ENCODE measurements around the gene CLDN11. TPM values are rescaled to one million over a fixed set of nuclear protein-coding genes. Genes with fewer than 3 reads are reported as not detected.

CLDN11 gene
- total RNA-seq, 1 donor from 2014 or later: 11.7 TPM

GRCh38 chr3:170387950-170388349 lies 30.7 kb upstream of the CLDN11 start:
- H3K4me3 ChIP-seq: no peak overlapping the region
- TF ChIP-seq CTCF (IDR thresholded peaks at IDR 0.05): no peak
- intact Hi-C loops (cut with DNase I): no loop called here
- no peak overlapping the region for H3K27ac ChIP-seq
- ATAC-seq (no peak), DNase-seq (no peak)
- H3K9me3 ChIP-seq: no peaks in the 10 kb centered on the region
- peaks cover 74% of the 10 kb centered on the region for H3K36me3 ChIP-seq
- peaks cover 8% of the 10 kb centered on the region for H3K4me1 ChIP-seq
- no peaks in the 10 kb centered on the region for H3K27me3 ChIP-seq

- intact Hi-C loops (cut with DNase I): no loop called here
- no peak overlapping the region for H3K27ac ChIP-seq
- no peak for ATAC-seq
- H3K27me3 ChIP-seq: no peaks in the 10 kb centered on the region
- H3K4me1 ChIP-seq: no peaks in the 10 kb centered on the region
- no peak for TF ChIP-seq CTCF (IDR thresholded peaks at IDR 0.05)
- DNase-seq: no peak
- H3K4me3 ChIP-seq: no peak overlapping the region
- no peaks in the 10 kb centered on the region for H3K9me3 ChIP-seq
- H3K36me3 ChIP-seq: peaks cover 57% of the 10 kb centered on the region
Measured at GRCh38 chr3:170391108-170391507, 27.6 kb upstream of the CLDN11 start.

- intact Hi-C loops (cut with DNase I): no loop called here
- H3K9me3 ChIP-seq: no peaks in the 10 kb centered on the region
- no peak for TF ChIP-seq CTCF (IDR thresholded peaks at IDR 0.05)
- H3K36me3 ChIP-seq: peaks cover 16% of the 10 kb centered on the region
- no peak for DNase-seq
- H3K4me1 ChIP-seq: no peaks in the 10 kb centered on the region
- no peak overlapping the region for H3K27ac ChIP-seq
- ATAC-seq: no peak
- no peak overlapping the region for H3K4me3 ChIP-seq
- H3K27me3 ChIP-seq: no peaks in the 10 kb centered on the region
Measured at GRCh38 chr3:170397685-170398084, 21.0 kb upstream of the CLDN11 start.

- no peaks in the 10 kb centered on the region for H3K9me3 ChIP-seq
- no peak overlapping the region for H3K4me3 ChIP-seq
- no peak for ATAC-seq
- no peaks in the 10 kb centered on the region for H3K36me3 ChIP-seq
- no peaks in the 10 kb centered on the region for H3K4me1 ChIP-seq
- DNase-seq: no peak
- TF ChIP-seq CTCF (IDR thresholded peaks at IDR 0.05): no peak
- H3K27me3 ChIP-seq: no peaks in the 10 kb centered on the region
- no peak overlapping the region for H3K27ac ChIP-seq
- intact Hi-C loops (cut with DNase I): loop anchor here (10.0 kb wide), 1 partner anchor 90 kb away; no protein-coding TSS in a partner anchor
Measured at GRCh38 chr3:170405101-170405500, 13.6 kb upstream of the CLDN11 start.

GRCh38 chr3:170410428-170411029 lies 8.1 kb upstream of the CLDN11 start:
- no peaks in the 10 kb centered on the region for H3K36me3 ChIP-seq
- H3K4me1 ChIP-seq: no peaks in the 10 kb centered on the region
- no peak overlapping the region for H3K27ac ChIP-seq
- ATAC-seq (no peak), DNase-seq (no peak)
- intact Hi-C loops (cut with DNase I): no loop called here
- TF ChIP-seq CTCF (IDR thresholded peaks at IDR 0.05): peak; percentile 56
- no peaks in the 10 kb centered on the region for H3K27me3 ChIP-seq
- no peak overlapping the region for H3K4me3 ChIP-seq
- H3K9me3 ChIP-seq: no peaks in the 10 kb centered on the region

GRCh38 chr3:170413291-170413690 lies 5.4 kb upstream of the CLDN11 start:
- no peak for ATAC-seq
- no peak overlapping the region for H3K4me3 ChIP-seq
- peaks cover 7% of the 10 kb centered on the region for H3K27me3 ChIP-seq
- TF ChIP-seq CTCF (IDR thresholded peaks at IDR 0.05): no peak
- H3K27ac ChIP-seq: no peak overlapping the region
- H3K4me1 ChIP-seq: no peaks in the 10 kb centered on the region
- H3K9me3 ChIP-seq: no peaks in the 10 kb centered on the region
- H3K36me3 ChIP-seq: no peaks in the 10 kb centered on the region
- no peak for DNase-seq
- intact Hi-C loops (cut with DNase I): no loop called here

All from upper lobe of right lung (tissue), 1 donor.